ENCODE data around the gene ANO9. TPM values are rescaled to one million over a fixed set of nuclear protein-coding genes. Genes with fewer than 3 reads are reported as not detected.
"Not testable (repeated sequence)": the region's sequence is repeated elsewhere in the genome, so short reads cannot be mapped to it uniquely, and the experiment has no call there.

ANO9 gene
- total and polyA plus RNA-seq, 10 donors, result 10.2 to 53.8 (median 26.3) TPM

DNA sequence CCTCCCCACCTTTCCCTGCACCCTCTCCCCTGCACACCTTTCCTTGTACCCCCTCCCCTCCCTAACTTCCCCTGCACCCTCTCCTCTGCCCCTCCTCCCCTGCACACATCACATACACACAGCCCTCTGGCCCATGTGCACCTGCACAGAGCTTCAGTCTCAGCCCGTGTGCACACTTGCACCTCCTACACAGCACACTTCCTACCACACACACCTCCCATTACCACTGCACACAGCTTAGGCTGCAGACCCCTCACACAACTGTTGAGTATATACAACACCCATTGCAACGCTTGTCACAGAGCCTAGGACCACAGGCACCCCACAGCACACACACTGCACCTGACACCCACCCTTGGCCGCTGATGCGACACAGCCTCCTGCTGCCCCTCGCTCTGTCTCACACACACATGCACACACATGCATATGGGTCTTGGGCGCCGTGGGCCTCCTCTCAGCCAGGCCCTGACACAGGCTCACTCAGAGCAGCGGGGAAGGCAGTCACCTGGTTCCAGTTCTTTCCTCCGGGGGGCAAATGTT is 27.4 kb downstream of the ANO9 start:
- TF ChIP-seq POLR2A (IDR thresholded peaks at IDR 0.05) (no peak), CTCF (IDR thresholded peaks at IDR 0.05 in 8 of 11, conservative IDR thresholded peaks at IDR 0.05 in 3 of 11) (no peak), POLR2AphosphoS5 (IDR thresholded peaks at IDR 0.05) (no peak)
- Histone ChIP-seq H3K36me3 (peaks cover 0 to 4% (median 0%) of the 10 kb centered on the region in 6 donors), H3K27ac (peak overlapping the region in 6 of 8 donors; percentile 51 to 93 (median 88)), H3K4me1 (peaks cover 15 to 67% (median 57%) of the 10 kb centered on the region in 6 donors), H3K9me3 (no peaks in the 10 kb centered on the region), H3K4me3 (peak overlapping the region; percentile 32 to 87 (median 63)), H3K27me3 (replicated peaks in 1 of 7) (peaks cover 0 to 8% (median 0%) of the 10 kb centered on the region in 7 donors)
- intact Hi-C loops (cut with DNase I; ENCODE audit: low total_unique reads), result no loop called here
- WGBS, 5 donors, result 4 to 14% (median 11%) methylated on average over 9 of the region's 9 CpGs
- DNase-seq, result peak; percentile 70

DNA sequence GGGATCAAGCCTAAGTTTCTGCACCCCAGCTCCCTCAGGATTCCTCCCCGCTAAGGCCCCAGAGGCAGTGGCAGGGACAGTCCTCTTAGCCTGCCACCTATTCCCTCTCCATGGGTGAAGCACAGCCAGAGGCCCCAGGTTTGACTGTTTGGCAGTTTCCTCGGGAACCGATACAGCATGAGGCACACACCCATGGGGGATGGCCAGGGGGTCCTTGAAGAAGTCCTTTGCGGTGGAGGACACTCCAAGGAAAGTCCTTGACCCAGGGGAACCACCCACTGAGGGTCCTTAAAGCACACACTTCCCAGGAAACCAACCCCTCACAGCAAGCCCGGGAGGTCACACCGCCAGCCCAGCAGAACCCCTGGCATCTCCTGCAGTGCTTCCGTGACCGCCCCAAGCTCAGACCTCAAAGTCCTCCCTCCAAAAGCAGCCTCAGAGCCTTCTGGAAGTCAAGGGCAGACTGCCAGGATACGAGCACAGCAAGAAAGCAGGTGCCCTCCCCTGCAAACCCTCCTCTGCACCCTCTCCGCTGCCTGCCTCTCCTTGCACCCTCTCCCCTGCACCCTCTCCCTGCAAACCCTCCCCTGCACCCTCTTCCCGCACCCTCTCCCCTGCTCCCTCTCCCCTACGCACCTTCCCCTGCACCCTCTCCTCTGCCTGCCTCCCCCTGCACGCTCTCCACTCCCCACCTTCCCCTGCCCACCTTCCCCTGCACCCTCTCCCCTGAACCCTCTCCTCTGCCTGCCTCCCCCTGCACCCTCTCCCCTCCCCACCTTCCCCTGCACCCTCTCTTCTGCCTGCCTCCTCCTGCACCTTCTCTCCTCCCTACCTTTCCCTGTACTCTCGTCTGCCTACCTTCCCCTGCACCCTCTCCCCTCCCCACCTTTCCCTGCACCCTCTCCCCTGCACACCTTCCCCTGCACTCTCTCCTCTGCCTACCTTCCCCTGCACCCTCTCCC is 28.4 kb downstream of the ANO9 start:
- H3K4me1 ChIP-seq, result peaks cover 15 to 76% (median 61%) of the 10 kb centered on the region in 6 donors
- intact Hi-C loops (cut with DNase I; ENCODE audit: low total_unique reads), result no loop called here
- H3K4me3 ChIP-seq, result peak overlapping the region in 5 of 8 donors; percentile 3 to 87 (median 66)

GRCh38 chr11:412641-413119 is 29.1 kb downstream of the ANO9 start:
- peaks cover 0 to 7% (median 0%) of the 10 kb centered on the region in 7 donors for H3K27me3 ChIP-seq (replicated peaks in 1 of 7)
- 57 to 87% (median 82%) methylated on average over 5 to 15 of the region's 15 CpGs for WGBS, 5 donors
- H3K4me3 ChIP-seq, result peak overlapping the region in 5 of 8 donors; percentile 3 to 87 (median 66)
- intact Hi-C loops (cut with DNase I; ENCODE audit: low total_unique reads), result no loop called here
- H3K9me3 ChIP-seq, result no peaks in the 10 kb centered on the region
- peak overlapping the region in 5 of 8 donors; percentile 29 to 90 (median 59) for H3K27ac ChIP-seq
- peaks cover 15 to 78% (median 62%) of the 10 kb centered on the region in 6 donors for H3K4me1 ChIP-seq
- peaks cover 0 to 6% (median 0%) of the 10 kb centered on the region in 6 donors for H3K36me3 ChIP-seq
- TF ChIP-seq CTCF (IDR thresholded peaks at IDR 0.05 in 8 of 11, conservative IDR thresholded peaks at IDR 0.05 in 3 of 11), result no peak
- no peak for TF ChIP-seq POLR2A (IDR thresholded peaks at IDR 0.05)
- TF ChIP-seq POLR2AphosphoS5 (IDR thresholded peaks at IDR 0.05), result no peak
- peak; percentile 72 for DNase-seq

More for the DNA sequence above, 28.4 kb downstream of the ANO9 start:
- H3K27ac ChIP-seq, result peak overlapping the region in 5 of 8 donors; percentile 29 to 90 (median 59)
- peak; percentile 71 for DNase-seq
- peaks cover 0 to 6% (median 0%) of the 10 kb centered on the region in 6 donors for H3K36me3 ChIP-seq
- H3K9me3 ChIP-seq, result no peaks in the 10 kb centered on the region
- TF ChIP-seq POLR2AphosphoS5 (IDR thresholded peaks at IDR 0.05), result peak in 1 of 3 donors; percentile 43
- TF ChIP-seq CTCF (IDR thresholded peaks at IDR 0.05 in 8 of 11, conservative IDR thresholded peaks at IDR 0.05 in 3 of 11), result no peak
- no peak for TF ChIP-seq POLR2A (IDR thresholded peaks at IDR 0.05)
- 22 to 39% (median 31%) methylated on average over 13 to 14 of the region's 14 CpGs for WGBS, 5 donors
- H3K27me3 ChIP-seq (replicated peaks in 1 of 7), result peaks cover 0 to 8% (median 0%) of the 10 kb centered on the region in 7 donors

GRCh38 chr11:411520-411919 is 30.3 kb downstream of the ANO9 start:
- peaks cover 17 to 76% (median 58%) of the 10 kb centered on the region in 6 donors for H3K4me1 ChIP-seq
- WGBS, 5 donors, result 80 to 91% (median 90%) methylated on average over 5 to 11 of the region's 11 CpGs
- H3K27ac ChIP-seq; H3K36me3 ChIP-seq; intact Hi-C loops (cut with DNase I; ENCODE audit: low total_unique reads); H3K9me3 ChIP-seq; H3K27me3 ChIP-seq (replicated peaks in 1 of 7); DNase-seq; H3K4me3 ChIP-seq: not testable (repeated sequence)

- H3K36me3 ChIP-seq; intact Hi-C loops (cut with DNase I; ENCODE audit: low total_unique reads); H3K27ac ChIP-seq; H3K27me3 ChIP-seq (replicated peaks in 1 of 7); H3K9me3 ChIP-seq; DNase-seq; H3K4me3 ChIP-seq: not testable (repeated sequence)
- 90 to 91% (median 90%) methylated on average over 2 to 13 of the region's 13 CpGs; no CpG with 5 or more reads in 1 of the 5 donors for WGBS, 5 donors
- peaks cover 17 to 76% (median 58%) of the 10 kb centered on the region in 6 donors for H3K4me1 ChIP-seq
Observed at GRCh38 chr11:410711-411110, 31.1 kb downstream of the ANO9 start.

All from spleen (tissue), 11 donors.